DOHH2 (cell line): ENCODE measurements around the gene GALNTL6.

Source experiments
- H3F3A ChIP-seq: fragments of 200-600 bp; sonication (generic), shearing (Covaris generic); 2 replicates; pipeline ENCODE4 v1.6.0; 2016; ENCODE audit warnings: antibody characterized with exemption, mild to moderate bottlenecking; ENCODE audit not compliant: control insufficient read depth, insufficient read depth
- H3K27ac ChIP-seq: fragments of 200-600 bp; sonication (generic); 2 replicates; pipeline ENCODE4 v1.5.1; 2014; ENCODE audit warnings: low read depth, mild to moderate bottlenecking, low read length, moderate library complexity
- H3K27me3 ChIP-seq: fragments of 200-600 bp; sonication (generic); 2 replicates; pipeline ENCODE4 v1.6.1; 2014; ENCODE audit warnings: mild to moderate bottlenecking, low read length, mixed read lengths; ENCODE audit not compliant: control insufficient read depth
- H3K36me3 ChIP-seq: fragments of 200-600 bp; sonication (generic); 2 replicates; pipeline ENCODE4 v1.6.1; 2014; ENCODE audit warnings: mild to moderate bottlenecking, low read length, moderate library complexity, mixed read lengths; ENCODE audit not compliant: control insufficient read depth
- H3K4me1 ChIP-seq: fragments of 200-600 bp; sonication (generic); 2 replicates; pipeline ENCODE4 v1.6.1; 2014; ENCODE audit warnings: mild to moderate bottlenecking, low read length, mixed read lengths; ENCODE audit not compliant: control insufficient read depth
- H3K4me2 ChIP-seq: fragments of 200-600 bp; sonication (generic); 2 replicates; pipeline ENCODE4 v1.6.0; 2014; ENCODE audit warnings: mild to moderate bottlenecking, low read length, moderate library complexity
- H3K4me3 ChIP-seq: fragments of 200-600 bp; sonication (generic); 2 replicates; pipeline ENCODE4 v1.5.1; 2014; ENCODE audit warnings: mild to moderate bottlenecking, low read length, mixed read lengths
- H3K79me2 ChIP-seq: fragments of 200-600 bp; sonication (generic); 2 replicates; pipeline ENCODE4 v1.6.1; 2014; ENCODE audit warnings: mild to moderate bottlenecking, low read length, mixed read lengths; ENCODE audit not compliant: control insufficient read depth
- H3K9me2 ChIP-seq: fragments of 200-600 bp; sonication (generic); replicated peaks from 2 replicates; pipeline ENCODE4 v1.6.1; 2014; ENCODE audit warnings: mild to moderate bottlenecking, low read length, mixed read lengths; ENCODE audit not compliant: control insufficient read depth
- H3K9me3 ChIP-seq: fragments of 200-600 bp; sonication (generic); 2 replicates; pipeline ENCODE4 v1.6.1; 2014; ENCODE audit warnings: antibody characterized with exemption, low read length, mixed read lengths; ENCODE audit not compliant: control insufficient read depth, insufficient read depth
- H4K20me1 ChIP-seq: fragments of 200-600 bp; sonication (generic); 2 replicates; pipeline ENCODE4 v1.6.0; 2014; ENCODE audit warnings: low read depth, mild to moderate bottlenecking, antibody characterized with exemption, low read length, moderate library complexity; ENCODE audit not compliant: control insufficient read depth, insufficient read depth
- EZH2phosphoT487 ChIP-seq: fragments of 200-600 bp; sonication (generic); IDR thresholded peaks from 2 replicates; pipeline ENCODE4 v1.6.1; 2017; ENCODE audit warnings: borderline replicate concordance, mild to moderate bottlenecking, antibody characterized with exemption, low read length, moderate library complexity, mixed read lengths
- TF ChIP-seq, protein P1 (sequence below): fragments of 200-600 bp; sonication (generic); IDR thresholded peaks from one replicate; pipeline ENCODE4 v1.5.1; 2014; ENCODE audit warnings: antibody characterized with exemption, mild to moderate bottlenecking, low read depth, low read length; ENCODE audit not compliant: poor library complexity, severe bottlenecking

The GALNTL6 gene

DNA sequence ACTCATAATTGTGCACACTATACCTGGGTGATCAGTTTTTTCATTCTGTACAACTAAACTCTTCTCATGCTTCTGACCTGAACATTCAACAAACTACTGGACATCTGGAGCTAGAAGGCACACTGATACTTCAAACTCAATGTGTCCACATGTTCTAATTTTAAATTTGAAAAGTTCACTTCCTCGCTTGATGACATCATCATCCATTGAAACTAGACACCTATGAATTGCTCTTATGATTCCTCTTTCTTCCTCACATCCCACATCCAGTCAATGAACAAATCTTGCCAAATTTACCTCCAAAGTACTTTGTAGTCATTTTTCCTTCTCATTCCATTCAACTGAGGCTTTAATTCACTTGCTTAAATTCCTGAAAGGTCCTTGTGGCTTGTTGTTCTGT is 549.4 kb downstream of the GALNTL6 start:
- H3K9me2 ChIP-seq = no peaks in the 10 kb centered on the region
- no peaks in the 10 kb centered on the region for H4K20me1 ChIP-seq
- no peaks in the 10 kb centered on the region for H3K36me3 ChIP-seq
- H3K9me3 ChIP-seq = no peaks in the 10 kb centered on the region
- no peaks in the 10 kb centered on the region for H3K79me2 ChIP-seq
- TF ChIP-seq, protein P1, sequence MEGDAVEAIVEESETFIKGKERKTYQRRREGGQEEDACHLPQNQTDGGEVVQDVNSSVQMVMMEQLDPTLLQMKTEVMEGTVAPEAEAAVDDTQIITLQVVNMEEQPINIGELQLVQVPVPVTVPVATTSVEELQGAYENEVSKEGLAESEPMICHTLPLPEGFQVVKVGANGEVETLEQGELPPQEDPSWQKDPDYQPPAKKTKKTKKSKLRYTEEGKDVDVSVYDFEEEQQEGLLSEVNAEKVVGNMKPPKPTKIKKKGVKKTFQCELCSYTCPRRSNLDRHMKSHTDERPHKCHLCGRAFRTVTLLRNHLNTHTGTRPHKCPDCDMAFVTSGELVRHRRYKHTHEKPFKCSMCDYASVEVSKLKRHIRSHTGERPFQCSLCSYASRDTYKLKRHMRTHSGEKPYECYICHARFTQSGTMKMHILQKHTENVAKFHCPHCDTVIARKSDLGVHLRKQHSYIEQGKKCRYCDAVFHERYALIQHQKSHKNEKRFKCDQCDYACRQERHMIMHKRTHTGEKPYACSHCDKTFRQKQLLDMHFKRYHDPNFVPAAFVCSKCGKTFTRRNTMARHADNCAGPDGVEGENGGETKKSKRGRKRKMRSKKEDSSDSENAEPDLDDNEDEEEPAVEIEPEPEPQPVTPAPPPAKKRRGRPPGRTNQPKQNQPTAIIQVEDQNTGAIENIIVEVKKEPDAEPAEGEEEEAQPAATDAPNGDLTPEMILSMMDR = no peak
- TF ChIP-seq EZH2phosphoT487 = no peak
- H3F3A ChIP-seq = no peaks in the 10 kb centered on the region
- no peaks in the 10 kb centered on the region for H3K27me3 ChIP-seq
- no peak overlapping the region for H3K4me2 ChIP-seq
- no peaks in the 10 kb centered on the region for H3K4me1 ChIP-seq
- no peak overlapping the region for H3K27ac ChIP-seq
- H3K4me3 ChIP-seq = no peak overlapping the region

DNA sequence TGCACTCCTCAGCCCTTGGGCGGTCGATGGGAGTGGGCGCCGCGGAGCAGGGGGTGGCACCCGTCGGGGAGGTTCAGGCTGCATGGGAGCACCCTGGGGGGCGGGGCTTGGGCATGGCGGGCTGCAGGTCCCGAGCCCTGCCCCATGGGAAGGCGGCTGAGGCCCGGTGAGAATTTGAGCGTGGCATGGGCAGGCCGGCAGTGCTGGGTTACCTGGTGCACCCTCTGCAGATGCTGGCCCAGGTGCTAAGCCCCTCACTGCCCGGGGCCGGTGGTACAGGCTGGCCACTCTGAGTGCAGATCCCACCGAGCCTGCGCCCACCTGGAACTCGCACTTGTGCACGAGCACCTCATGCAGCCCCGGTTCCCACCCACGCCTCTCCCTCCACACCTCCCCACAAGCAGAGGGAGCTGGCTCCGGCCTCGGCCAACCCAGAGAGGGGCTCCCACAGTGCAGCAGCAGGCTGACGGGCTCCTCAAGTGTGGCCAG is 556.3 kb downstream of the GALNTL6 start:
- no peaks in the 10 kb centered on the region for H3K4me1 ChIP-seq
- H3F3A ChIP-seq = no peaks in the 10 kb centered on the region
- H3K27me3 ChIP-seq = no peaks in the 10 kb centered on the region
- no peaks in the 10 kb centered on the region for H3K79me2 ChIP-seq
- no peak for TF ChIP-seq EZH2phosphoT487
- TF ChIP-seq, protein P1 = no peak
- H3K4me2 ChIP-seq = no peak overlapping the region
- H4K20me1 ChIP-seq = no peaks in the 10 kb centered on the region
- H3K4me3 ChIP-seq = no peak overlapping the region
- H3K27ac ChIP-seq = no peak overlapping the region
- H3K9me3 ChIP-seq = no peaks in the 10 kb centered on the region
- H3K36me3 ChIP-seq = no peaks in the 10 kb centered on the region
- H3K9me2 ChIP-seq = no peaks in the 10 kb centered on the region

DNA sequence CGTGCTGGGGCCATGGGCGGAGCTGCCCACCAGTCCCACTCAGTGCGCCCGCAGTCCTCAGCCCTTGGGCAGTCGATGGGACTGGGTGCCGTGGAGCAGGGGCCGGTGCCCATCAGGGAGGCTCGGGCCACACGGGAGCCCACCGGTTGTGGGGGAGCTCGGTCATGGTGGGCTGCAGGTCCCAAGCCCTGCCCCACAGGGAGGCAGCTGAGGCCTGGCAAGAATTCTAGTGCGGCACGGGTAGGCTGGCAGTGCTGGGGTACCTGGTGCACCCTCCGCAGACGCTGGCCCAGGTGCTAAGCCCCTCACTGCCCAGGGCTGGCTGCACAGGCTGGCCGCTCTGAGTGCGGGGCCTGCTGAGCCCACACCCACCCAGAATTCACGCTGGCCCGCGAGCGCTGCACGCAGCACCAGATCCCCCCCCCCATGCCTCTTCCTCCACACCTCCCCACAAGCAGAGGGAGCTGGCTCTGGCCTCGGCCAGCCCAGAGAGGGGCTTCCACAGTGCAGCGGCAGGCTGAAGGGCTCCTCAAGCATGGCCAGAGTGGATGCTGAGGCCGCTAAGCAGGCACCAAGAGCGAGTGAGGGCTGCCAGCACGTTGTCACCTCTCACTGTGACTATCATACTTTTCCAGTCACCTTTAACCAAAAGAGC is 564.4 kb downstream of the GALNTL6 start:
- Histone ChIP-seq H3K36me3 (no peaks in the 10 kb centered on the region), H3K4me1 (no peaks in the 10 kb centered on the region), H4K20me1 (no peaks in the 10 kb centered on the region), H3K27ac (no peak overlapping the region), H3K4me2 (no peak overlapping the region), H3K9me2 (no peaks in the 10 kb centered on the region), H3K79me2 (no peaks in the 10 kb centered on the region), H3F3A (no peaks in the 10 kb centered on the region), H3K27me3 (no peaks in the 10 kb centered on the region), H3K9me3 (no peaks in the 10 kb centered on the region), H3K4me3 (no peak overlapping the region)
- no peak for TF ChIP-seq EZH2phosphoT487
- TF ChIP-seq, protein P1 = no peak

DNA sequence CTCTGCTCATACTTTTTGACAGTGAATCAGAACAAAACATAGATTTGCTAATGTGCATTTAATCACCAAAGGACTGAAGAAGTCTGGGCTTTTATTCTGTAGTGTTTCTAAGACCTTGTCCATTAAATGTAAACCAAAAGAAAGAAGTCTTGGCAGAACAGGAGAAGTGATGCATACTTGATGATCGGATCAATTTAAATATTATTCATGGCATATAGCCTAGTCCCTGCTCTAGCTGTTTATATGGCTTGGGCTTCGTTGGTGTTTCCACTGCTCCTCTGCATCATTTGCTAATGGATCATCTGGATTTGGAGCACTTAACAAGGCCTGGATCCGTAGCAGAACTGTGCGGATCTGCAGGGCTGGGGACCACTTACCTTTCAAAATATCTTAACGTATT is 566.6 kb downstream of the GALNTL6 start:
- no peaks in the 10 kb centered on the region for H3K79me2 ChIP-seq
- H4K20me1 ChIP-seq = no peaks in the 10 kb centered on the region

More for the DNA sequence above, 566.6 kb downstream of the GALNTL6 start:
- no peaks in the 10 kb centered on the region for H3K9me2 ChIP-seq
- no peak overlapping the region for H3K27ac ChIP-seq
- no peaks in the 10 kb centered on the region for H3K9me3 ChIP-seq
- H3K4me1 ChIP-seq = no peaks in the 10 kb centered on the region
- H3F3A ChIP-seq = no peaks in the 10 kb centered on the region
- no peak for TF ChIP-seq EZH2phosphoT487
- TF ChIP-seq, protein P1 = no peak
- H3K4me3 ChIP-seq = no peak overlapping the region
- H3K4me2 ChIP-seq = no peak overlapping the region
- no peaks in the 10 kb centered on the region for H3K27me3 ChIP-seq
- H3K36me3 ChIP-seq = no peaks in the 10 kb centered on the region
